Stomach (tissue), 9 donors: ENCODE measurements around the gene SUN3. TPM values are rescaled to one million over a fixed set of nuclear protein-coding genes. Genes with fewer than 3 reads are reported as not detected.

Source experiments
- DNase-seq, 2 donors: peaks; one replicate each; pipeline versions ENCODE4 v3.0.0 to v3.0.0-alpha.2; 2013 to 2019
- H3K27ac ChIP-seq, 5 donors: fragments of 200-600 bp in 4 of 5; sonication (generic) in 4 of 5; one replicate each; pipeline ENCODE4 v1.5.1; 2013 to 2019; ENCODE audit warnings: mild to moderate bottlenecking in 1 of 5, moderate library complexity in 1 of 5
- H3K27me3 ChIP-seq, 3 donors: fragments of 200-600 bp; sonication (generic); one replicate each; pipeline ENCODE4 v1.5.1; 2017 to 2019; ENCODE audit warnings: mixed run types in 1 of 3
- H3K36me3 ChIP-seq, 4 donors: fragments of 200-600 bp; sonication (generic); 1 replicate in 3 of 4; 2 replicates in 1 of 4; pipeline ENCODE4 v1.5.1; 2016 to 2019
- H3K4me1 ChIP-seq, 4 donors: fragments of 200-600 bp; sonication (generic); one replicate each; pipeline ENCODE4 v1.5.1; 2016 to 2019
- H3K4me3 ChIP-seq, 4 donors: fragments of 200-600 bp; sonication (generic) in 3 of 4; one replicate each; pipeline ENCODE4 v1.5.1; 2016 to 2019; ENCODE audit warnings: mild to moderate bottlenecking in 1 of 4
- H3K9me3 ChIP-seq, 4 donors: fragments of 200-600 bp; sonication (generic); one replicate each; pipeline ENCODE4 v1.5.1; 2016 to 2019
- CTCF ChIP-seq, 7 experiments: fragments of 450-650 bp in 4 of 7; fragments of 200-600 bp in 3 of 7; sonication (generic) in 3 of 7; IDR thresholded peaks; one replicate each; pipeline ENCODE4 v1.5.1; 2016 to 2019; ENCODE audit warnings: antibody characterized with exemption in 7 of 7, control low read depth in 2 of 7, mild to moderate bottlenecking in 1 of 7
- EP300 ChIP-seq: sonication (generic); formaldehyde crosslinking; IDR thresholded peaks from one replicate; pipeline ENCODE4 v1.6.1; 2017; ENCODE audit warnings: antibody characterized with exemption
- POLR2A ChIP-seq, 4 donors: fragments of 450-650 bp; IDR thresholded peaks; one replicate each; pipeline ENCODE4 v1.6.1; 2016; ENCODE audit warnings: antibody characterized with exemption in 4 of 4, control low read depth in 2 of 4, mild to moderate bottlenecking in 1 of 4, moderate library complexity in 1 of 4
- POLR2AphosphoS5 ChIP-seq, 3 donors: sonication (generic); formaldehyde crosslinking; IDR thresholded peaks; one replicate each; pipeline ENCODE4 v1.6.1; 2016; ENCODE audit warnings: antibody characterized with exemption in 3 of 3
- WGBS, 5 donors: extraction: QIAGEN DNeasy Blood & Tissue Kit in 3 of 5; methylation state at CpG; one replicate each; pipeline versions ENCODE4 v1.1.5 to v1.1.7; 2013 to 2018; 5-methylcytosine and 5-hydroxymethylcytosine counted together
- intact Hi-C: fragments of 100-400 bp; cut with DNase I; formaldehyde crosslinking; loops from one replicate; pipeline ENCODE4 v1.15.1; 2023; ENCODE audit warnings: low total_unique reads
- polyA plus RNA-seq, 3 donors: library from polyadenylated mRNA; stranded (reverse); fragments of 200-250 nt; gene quantifications; one replicate each; pipeline ENCODE4 v1.2.3, GENCODE V29; 2013
- total RNA-seq, 5 donors: library from RNA; depleted of rRNA; stranded (reverse); fragments of >200 nt; gene quantifications; one replicate each; pipeline versions ENCODE4 v1.1.0 to v1.2.3, GENCODE V29; 2014 to 2016
- donor health status: healthy with polysubstance abuse.
- donor health status: Bipolar disorder and iron deficiency.
- donor health status: healthy.

Gene SUN3
- total and polyA plus RNA-seq, 8 donors, result not detected

- H3K36me3 ChIP-seq, result no peaks in the 10 kb centered on the region
- DNase-seq, result no peak
- 77 to 86% (median 81%) methylated on average over 7 of the region's 7 CpGs for WGBS, 5 donors
- H3K27ac ChIP-seq, result peak within 1 kb of the TSS in 4 of 5 donors; percentile 3 to 38 (median 28)
- no peaks in the 10 kb centered on the region for H3K9me3 ChIP-seq
- H3K4me3 ChIP-seq, result no peak within 1 kb of the TSS
- peaks cover 0 to 20% (median 19%) of the 10 kb centered on the region in 4 donors for H3K4me1 ChIP-seq
- TF ChIP-seq POLR2A (IDR thresholded peaks at IDR 0.05), result no peak
- TF ChIP-seq POLR2AphosphoS5 (IDR thresholded peaks at IDR 0.05), result no peak
- intact Hi-C loops, result no loop called here
- H3K27me3 ChIP-seq, result no peaks in the 10 kb centered on the region
Measured at GRCh38 chr7:47948141-47948790, 80.6 kb downstream of the SUN3 start, which contains the start of gene PKD1L1. PKD1L1 (minus strand) TSS chr7:47948466; CDS start chr7:47948440, 26 bp downstream.

- no peak for DNase-seq
- no peaks in the 10 kb centered on the region for H3K27me3 ChIP-seq
- 95 to 100% (median 97%) methylated on average over 4 to 7 of the region's 7 CpGs for WGBS, 5 donors
- intact Hi-C loops, result no loop called here
- no peaks in the 10 kb centered on the region for H3K9me3 ChIP-seq
- peak overlapping the region in 3 of 5 donors; percentile 3 to 37 (median 20) for H3K27ac ChIP-seq
- TF ChIP-seq POLR2AphosphoS5 (IDR thresholded peaks at IDR 0.05), result no peak
- TF ChIP-seq CTCF (IDR thresholded peaks at IDR 0.05), result no peak
- TF ChIP-seq EP300, result no peak
- TF ChIP-seq POLR2A (IDR thresholded peaks at IDR 0.05), result no peak
- peaks cover 0 to 20% (median 19%) of the 10 kb centered on the region in 4 donors for H3K4me1 ChIP-seq
- no peak overlapping the region for H3K4me3 ChIP-seq
- H3K36me3 ChIP-seq, result no peaks in the 10 kb centered on the region
Measured at GRCh38 chr7:47947355-47947749, 81.6 kb downstream of the SUN3 start.

DNA sequence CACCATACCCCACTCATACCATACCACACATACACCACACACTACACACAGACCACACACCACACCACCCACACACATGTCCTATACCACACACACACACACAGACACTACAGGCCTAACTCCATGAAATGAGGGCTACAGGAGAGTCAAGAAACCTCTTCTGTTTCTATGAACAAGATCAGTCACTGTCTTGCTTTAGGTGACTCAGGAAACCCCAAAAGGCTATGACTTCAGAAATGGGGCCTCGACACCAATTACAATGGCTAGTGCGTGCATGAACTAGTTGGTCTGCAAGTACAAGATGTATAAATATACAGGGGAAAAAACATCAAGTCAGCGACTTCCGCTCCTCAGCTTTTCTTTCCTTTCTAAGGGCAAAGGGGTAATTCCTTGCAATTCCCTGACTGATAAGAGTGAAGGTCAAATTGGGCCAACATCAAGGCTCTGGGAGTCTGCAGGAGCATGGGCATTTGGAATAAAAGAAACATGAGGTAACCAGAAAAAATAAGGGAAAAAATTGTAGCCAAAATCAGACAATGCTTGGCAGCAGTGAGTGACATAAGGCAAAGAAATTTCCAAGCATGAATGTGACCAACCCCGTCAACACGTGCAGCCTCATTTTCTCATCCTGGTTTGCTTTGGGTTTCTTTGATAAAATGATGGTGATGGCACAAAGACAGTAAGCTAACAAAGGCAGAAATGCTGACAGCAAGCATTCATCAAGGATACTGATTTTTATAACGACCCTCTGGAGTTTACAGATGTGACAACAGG is 82.1 kb downstream of the SUN3 start:
- no peak for DNase-seq
- H3K9me3 ChIP-seq, result no peaks in the 10 kb centered on the region
- TF ChIP-seq POLR2A (IDR thresholded peaks at IDR 0.05) (no peak), POLR2AphosphoS5 (IDR thresholded peaks at IDR 0.05) (no peak), CTCF (IDR thresholded peaks at IDR 0.05) (no peak), EP300 (no peak)
- no peaks in the 10 kb centered on the region for H3K36me3 ChIP-seq
- no peaks in the 10 kb centered on the region for H3K27me3 ChIP-seq
- intact Hi-C loops, result no loop called here
- H3K27ac ChIP-seq, result peak overlapping the region in 2 of 5 donors; percentile 20 to 37
- peaks cover 0 to 20% (median 18%) of the 10 kb centered on the region in 4 donors for H3K4me1 ChIP-seq
- 60 to 77% (median 63%) methylated on average over 7 of the region's 7 CpGs for WGBS, 5 donors
- no peak overlapping the region for H3K4me3 ChIP-seq

DNA sequence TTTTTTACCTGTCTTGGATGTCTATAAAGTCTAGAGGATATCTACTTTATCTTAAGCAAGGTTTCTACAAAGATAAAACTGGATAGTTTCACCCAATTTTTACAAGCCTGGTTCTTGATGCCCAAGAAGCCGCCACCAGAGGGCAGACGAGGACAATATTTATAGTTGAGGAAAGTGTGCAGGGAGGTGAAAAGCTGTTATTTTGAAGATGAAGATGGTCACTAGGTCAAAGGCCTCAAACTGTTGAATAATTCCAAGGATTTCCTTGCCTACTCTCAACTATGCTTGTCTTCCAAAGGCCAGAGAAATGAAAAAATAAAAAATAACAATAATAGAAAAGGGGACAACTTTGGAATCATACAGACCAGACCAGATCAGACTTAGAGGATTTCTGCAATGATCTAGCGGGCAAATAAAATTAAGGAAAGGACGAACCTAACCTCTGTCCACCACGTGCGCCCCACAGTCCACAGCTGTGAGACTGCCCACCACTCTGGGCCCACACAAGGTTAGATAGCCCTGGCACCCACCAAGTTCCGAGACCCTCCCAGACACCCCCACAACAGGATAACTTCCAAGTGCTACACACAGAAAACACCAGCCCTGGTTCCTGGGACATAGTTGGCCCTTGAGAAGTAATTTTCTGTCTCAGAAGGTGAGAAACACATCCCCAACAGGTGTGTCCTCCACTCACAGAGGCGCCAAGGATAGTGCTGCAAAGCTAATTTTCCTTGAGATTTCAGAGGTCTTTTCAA is 83.5 kb downstream of the SUN3 start:
- Histone ChIP-seq H3K36me3 (no peaks in the 10 kb centered on the region), H3K4me1 (peaks cover 5 to 20% (median 6%) of the 10 kb centered on the region in 4 donors), H3K27ac (peak overlapping the region in 1 of 5 donors; percentile 20), H3K9me3 (no peaks in the 10 kb centered on the region), H3K27me3 (no peaks in the 10 kb centered on the region), H3K4me3 (no peak overlapping the region)
- 38 to 50% (median 48%) methylated on average over 8 of the region's 8 CpGs for WGBS, 5 donors
- intact Hi-C loops, result no loop called here
- peak; percentile 83 to 87 for DNase-seq
- TF ChIP-seq CTCF (IDR thresholded peaks at IDR 0.05) (peak in 5 of 7 experiments; percentile 47 to 79 (median 74)), POLR2A (IDR thresholded peaks at IDR 0.05) (no peak)
